GM06990 (cell line): ENCODE results near the gene SNCB.
"Not testable (repeated sequence)": the region's sequence is repeated elsewhere in the genome, so short reads cannot be mapped to it uniquely, and the experiment has no call there.

Experiments
- DNase-seq: peaks from one replicate; pipeline ENCODE4 v3.0.0-alpha.2; 2011; ENCODE audit not compliant: insufficient read length; ENCODE audit errors: extremely low read depth
- H3K27me3 ChIP-seq: replicated peaks from 2 replicates; pipeline ENCODE4 v1.6.0; 2011; ENCODE audit warnings: low read length; ENCODE audit not compliant: control insufficient read depth, insufficient read depth
- H3K36me3 ChIP-seq: 2 replicates; pipeline ENCODE4 v1.5.1; 2011; ENCODE audit warnings: low read length; ENCODE audit not compliant: control insufficient read depth, insufficient read depth
- H3K4me3 ChIP-seq: replicated peaks from 2 replicates; pipeline ENCODE4 v1.5.1; 2011; ENCODE audit warnings: low read depth, mild to moderate bottlenecking, control low read depth, low read length
- TF ChIP-seq, protein P1 (sequence below): IDR thresholded peaks from 2 replicates; pipeline ENCODE4 v1.5.1; 2011; ENCODE audit warnings: low read length, control low read depth, mild to moderate bottlenecking, inconsistent platforms; ENCODE audit not compliant: insufficient read depth, poor library complexity, severe bottlenecking

The SNCB gene

DNA sequence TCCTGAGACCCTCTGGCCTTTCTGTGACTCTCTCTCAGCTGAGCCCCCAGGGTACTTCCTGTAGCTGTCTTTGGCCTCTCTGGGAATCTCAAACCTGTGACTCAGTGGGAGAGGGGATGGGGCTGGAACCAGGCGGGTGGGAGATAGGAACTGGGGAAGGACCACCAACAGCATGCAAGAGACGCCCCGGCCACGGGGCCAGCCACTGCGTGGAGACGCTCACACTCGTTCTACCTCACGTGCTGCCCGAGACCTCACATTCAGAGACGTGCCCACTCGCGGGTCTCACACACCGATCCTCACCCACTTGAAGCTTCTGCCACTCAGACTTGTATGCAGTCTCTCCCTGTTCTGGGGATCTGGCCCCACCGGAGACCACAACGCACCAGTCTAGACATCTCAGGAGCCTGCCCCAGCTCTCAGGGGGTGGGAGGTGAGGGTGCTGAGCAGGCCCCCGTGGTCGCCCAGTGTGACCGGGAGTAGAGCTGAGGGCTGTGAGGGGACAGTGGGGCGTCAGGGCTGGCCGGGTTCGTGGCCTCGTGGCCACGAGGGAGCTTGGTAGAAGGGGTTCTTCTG, 34.2 kb downstream of the SNCB start:
- Histone ChIP-seq H3K4me3 (no peak overlapping the region), H3K36me3 (no peaks in the 10 kb centered on the region), H3K27me3 (no peaks in the 10 kb centered on the region; the same call in 1 of the 2 replicates)
- TF ChIP-seq, protein P1, sequence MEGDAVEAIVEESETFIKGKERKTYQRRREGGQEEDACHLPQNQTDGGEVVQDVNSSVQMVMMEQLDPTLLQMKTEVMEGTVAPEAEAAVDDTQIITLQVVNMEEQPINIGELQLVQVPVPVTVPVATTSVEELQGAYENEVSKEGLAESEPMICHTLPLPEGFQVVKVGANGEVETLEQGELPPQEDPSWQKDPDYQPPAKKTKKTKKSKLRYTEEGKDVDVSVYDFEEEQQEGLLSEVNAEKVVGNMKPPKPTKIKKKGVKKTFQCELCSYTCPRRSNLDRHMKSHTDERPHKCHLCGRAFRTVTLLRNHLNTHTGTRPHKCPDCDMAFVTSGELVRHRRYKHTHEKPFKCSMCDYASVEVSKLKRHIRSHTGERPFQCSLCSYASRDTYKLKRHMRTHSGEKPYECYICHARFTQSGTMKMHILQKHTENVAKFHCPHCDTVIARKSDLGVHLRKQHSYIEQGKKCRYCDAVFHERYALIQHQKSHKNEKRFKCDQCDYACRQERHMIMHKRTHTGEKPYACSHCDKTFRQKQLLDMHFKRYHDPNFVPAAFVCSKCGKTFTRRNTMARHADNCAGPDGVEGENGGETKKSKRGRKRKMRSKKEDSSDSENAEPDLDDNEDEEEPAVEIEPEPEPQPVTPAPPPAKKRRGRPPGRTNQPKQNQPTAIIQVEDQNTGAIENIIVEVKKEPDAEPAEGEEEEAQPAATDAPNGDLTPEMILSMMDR: no peak
- no peak for DNase-seq

DNA sequence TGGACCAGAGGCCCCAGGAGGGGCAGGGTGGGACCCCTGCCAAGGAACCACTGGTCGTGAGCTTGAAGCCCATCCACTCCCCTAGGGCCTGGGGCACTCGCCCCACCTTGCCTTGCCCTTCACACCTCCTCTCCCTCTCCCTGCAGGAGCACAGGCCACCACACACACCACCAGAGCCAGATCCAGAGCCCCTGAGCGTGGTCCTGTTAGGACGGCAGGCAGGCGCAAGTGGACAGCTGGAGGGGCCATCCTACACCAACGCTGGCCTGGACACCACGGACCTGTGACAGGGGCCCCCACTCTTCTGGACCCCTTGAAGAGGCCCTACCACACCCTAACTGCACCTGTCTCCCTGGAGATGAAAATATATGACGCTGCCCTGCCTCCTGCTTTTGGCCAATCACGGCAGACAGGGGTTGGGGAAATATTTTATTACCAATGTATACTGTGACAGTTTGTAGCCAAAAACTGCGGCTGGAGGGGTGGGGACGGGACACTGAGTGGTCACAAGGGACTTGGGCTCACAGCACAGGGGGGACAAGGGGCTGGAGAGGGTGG, 34.9 kb downstream of the SNCB start:
- no peaks in the 10 kb centered on the region; the same call in 1 of the 2 replicates for H3K27me3 ChIP-seq
- H3K4me3 ChIP-seq: no peak overlapping the region
- DNase-seq: no peak
- TF ChIP-seq, protein P1: no peak
- no peaks in the 10 kb centered on the region for H3K36me3 ChIP-seq

DNA sequence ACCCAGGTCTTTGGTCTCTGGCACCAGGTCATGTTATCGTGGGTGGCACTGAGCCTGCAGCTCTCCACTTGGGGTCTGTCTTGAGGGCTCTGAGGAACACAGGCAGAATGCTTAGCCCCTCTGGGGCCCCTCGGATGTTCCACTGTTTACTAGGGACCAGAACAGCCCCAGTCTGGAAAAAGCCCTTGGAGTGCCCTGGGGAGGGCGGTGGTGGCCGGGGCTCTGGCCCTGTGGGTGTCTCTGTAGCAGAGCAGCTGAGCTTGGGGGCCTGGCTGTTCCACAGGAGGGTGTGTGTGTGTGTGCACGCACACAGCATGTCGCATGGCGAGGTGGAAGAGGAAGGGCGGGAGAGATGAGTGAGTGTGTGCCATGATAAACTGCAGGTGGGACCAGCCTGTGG, 35.8 kb downstream of the SNCB start:
- TF ChIP-seq, protein P1: no peak
- no peak for DNase-seq
- H3K36me3 ChIP-seq: no peaks in the 10 kb centered on the region
- H3K4me3 ChIP-seq: no peak overlapping the region
- no peaks in the 10 kb centered on the region; the same call in 1 of the 2 replicates for H3K27me3 ChIP-seq

DNA sequence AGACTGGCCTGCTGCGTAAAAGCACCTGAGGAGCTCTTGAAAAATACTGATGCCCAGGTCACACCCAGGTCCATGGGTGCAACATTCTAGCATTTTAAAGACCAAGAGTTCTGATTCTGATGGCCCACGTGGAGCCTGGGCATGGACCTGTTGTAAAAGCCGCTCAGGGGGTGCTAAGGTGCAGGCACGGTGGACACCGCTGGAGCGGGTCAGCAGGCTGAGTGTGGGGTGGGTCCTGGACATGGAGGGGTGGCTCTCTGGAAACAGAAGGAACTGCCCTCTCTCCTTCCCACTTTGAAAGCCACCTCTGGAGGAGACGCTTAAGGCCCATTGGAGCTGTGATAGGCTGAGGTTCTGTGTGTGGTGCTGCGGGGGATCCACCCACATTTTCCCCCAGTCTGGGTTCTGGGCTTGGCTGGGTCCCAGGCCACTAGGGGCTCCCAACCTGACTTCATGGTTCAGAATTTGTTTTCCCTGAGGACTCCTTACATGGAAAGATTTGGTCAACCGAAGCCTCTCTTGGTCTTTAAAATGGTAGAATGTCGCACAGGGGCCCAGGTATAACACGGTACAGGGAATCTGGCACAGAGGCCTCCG, 37.0 kb downstream of the SNCB start:
- TF ChIP-seq, protein P1: no peak
- no peak overlapping the region for H3K4me3 ChIP-seq
- no peaks in the 10 kb centered on the region for H3K36me3 ChIP-seq
- H3K27me3 ChIP-seq: no peaks in the 10 kb centered on the region; the same call in 1 of the 2 replicates
- DNase-seq: no peak

DNA sequence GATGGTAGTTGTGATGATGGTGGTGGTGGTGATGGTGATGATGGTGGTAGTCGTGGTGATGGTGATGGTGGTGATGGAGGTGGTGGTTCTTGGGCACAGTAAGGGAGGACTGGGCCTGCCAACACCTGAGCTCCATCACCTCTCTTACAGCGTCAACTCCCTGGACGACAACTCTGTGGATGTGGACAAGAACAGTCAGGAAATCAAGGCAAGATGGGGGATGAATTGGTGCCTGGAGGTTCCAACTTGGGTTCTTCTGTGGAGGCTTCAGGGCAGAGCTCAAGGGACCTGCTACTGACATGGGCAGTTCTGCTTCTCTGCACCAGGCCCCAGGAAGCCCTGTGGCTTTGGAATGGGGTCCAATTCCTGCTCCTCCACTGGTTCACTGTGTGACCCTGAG, 37.8 kb downstream of the SNCB start:
- Histone ChIP-seq H3K27me3 (no peaks in the 10 kb centered on the region; the same call in 1 of the 2 replicates), H3K36me3 (no peaks in the 10 kb centered on the region), H3K4me3 (no peak overlapping the region)
- TF ChIP-seq, protein P1: no peak
- no peak for DNase-seq

DNA sequence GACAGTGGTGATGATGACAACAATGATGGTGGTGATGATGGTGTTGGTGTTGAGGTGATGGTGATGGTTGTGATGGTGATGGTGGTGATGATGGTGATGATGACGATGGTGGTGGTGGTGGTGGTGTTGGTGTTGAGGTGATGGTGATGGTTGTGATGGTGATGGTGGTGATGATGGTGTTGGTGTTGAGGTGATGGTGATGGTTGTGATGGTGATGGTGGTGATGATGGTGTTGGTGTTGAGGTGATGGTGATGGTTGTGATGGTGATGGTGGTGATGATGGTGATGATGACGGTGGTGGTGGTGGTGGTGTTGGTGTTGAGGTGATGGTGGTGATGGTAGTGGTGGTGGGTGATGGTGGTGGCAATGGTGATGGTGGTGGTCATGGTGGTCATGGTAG, 38.7 kb downstream of the SNCB start:
- not testable (repeated sequence) for H3K4me3 ChIP-seq, DNase-seq, H3K36me3 ChIP-seq, H3K27me3 ChIP-seq
